Fibroblast of pulmonary artery (primary cell): ENCODE results near the gene NKPD1.
A peak's percentile ranks its signal among the peaks of the same experiment; 100 is the strongest.

Source experiments
- DNase-seq: peaks from one replicate; pipeline ENCODE4 v3.0.0-alpha.2; 2010; ENCODE audit warnings: low read depth
- H3K4me3 ChIP-seq: replicated peaks from 2 replicates; pipeline ENCODE4 v1.5.1; 2011; ENCODE audit warnings: low read depth, mild to moderate bottlenecking, control low read depth, low read length, moderate library complexity
- TF ChIP-seq, protein P1 (sequence below): IDR thresholded peaks from 2 replicates; pipeline ENCODE4 v1.5.1; 2011; ENCODE audit warnings: mild to moderate bottlenecking, control low read depth, low read length, inconsistent platforms; ENCODE audit errors: missing control alignments

The NKPD1 gene

DNA sequence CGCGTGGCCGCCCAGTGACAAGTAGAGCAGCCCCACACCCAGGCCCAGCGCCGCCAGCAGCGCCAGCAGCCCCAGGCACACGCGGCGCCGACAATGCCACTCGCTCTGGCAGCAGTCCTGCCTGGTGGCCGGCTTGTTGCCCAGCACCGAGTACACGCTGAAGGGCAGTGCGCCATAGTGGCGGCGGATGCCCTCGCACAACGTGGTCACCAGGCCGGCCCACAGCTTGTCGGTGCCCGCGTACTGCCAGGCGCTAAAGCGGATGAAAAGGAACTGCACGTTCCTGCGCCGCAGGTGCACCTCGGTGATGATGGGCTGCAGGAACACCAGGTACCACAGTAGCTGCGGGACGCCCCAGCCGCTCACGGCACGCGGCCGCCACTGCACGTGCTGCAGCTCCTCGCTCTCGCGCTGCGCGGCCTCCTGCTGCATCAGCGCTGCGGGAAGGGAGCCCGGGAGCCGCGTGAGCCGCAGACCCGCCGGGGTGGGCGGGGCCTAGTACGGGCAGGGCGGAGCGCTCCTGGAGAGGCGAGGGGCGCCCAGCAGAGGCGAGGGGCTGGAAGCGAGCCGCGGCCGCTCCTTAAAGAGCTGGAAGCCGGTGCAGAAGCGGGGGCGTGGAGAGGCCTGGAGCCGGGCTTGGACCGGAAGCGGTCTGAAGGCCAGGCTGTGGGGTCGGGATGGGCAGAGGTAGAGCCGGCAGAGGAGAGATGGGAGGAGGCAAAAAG lies 7.3 kb downstream of the NKPD1 start:
- TF ChIP-seq, protein P1, sequence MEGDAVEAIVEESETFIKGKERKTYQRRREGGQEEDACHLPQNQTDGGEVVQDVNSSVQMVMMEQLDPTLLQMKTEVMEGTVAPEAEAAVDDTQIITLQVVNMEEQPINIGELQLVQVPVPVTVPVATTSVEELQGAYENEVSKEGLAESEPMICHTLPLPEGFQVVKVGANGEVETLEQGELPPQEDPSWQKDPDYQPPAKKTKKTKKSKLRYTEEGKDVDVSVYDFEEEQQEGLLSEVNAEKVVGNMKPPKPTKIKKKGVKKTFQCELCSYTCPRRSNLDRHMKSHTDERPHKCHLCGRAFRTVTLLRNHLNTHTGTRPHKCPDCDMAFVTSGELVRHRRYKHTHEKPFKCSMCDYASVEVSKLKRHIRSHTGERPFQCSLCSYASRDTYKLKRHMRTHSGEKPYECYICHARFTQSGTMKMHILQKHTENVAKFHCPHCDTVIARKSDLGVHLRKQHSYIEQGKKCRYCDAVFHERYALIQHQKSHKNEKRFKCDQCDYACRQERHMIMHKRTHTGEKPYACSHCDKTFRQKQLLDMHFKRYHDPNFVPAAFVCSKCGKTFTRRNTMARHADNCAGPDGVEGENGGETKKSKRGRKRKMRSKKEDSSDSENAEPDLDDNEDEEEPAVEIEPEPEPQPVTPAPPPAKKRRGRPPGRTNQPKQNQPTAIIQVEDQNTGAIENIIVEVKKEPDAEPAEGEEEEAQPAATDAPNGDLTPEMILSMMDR: no peak
- DNase-seq: peak; percentile 33
- H3K4me3 ChIP-seq: no peak overlapping the region

DNA sequence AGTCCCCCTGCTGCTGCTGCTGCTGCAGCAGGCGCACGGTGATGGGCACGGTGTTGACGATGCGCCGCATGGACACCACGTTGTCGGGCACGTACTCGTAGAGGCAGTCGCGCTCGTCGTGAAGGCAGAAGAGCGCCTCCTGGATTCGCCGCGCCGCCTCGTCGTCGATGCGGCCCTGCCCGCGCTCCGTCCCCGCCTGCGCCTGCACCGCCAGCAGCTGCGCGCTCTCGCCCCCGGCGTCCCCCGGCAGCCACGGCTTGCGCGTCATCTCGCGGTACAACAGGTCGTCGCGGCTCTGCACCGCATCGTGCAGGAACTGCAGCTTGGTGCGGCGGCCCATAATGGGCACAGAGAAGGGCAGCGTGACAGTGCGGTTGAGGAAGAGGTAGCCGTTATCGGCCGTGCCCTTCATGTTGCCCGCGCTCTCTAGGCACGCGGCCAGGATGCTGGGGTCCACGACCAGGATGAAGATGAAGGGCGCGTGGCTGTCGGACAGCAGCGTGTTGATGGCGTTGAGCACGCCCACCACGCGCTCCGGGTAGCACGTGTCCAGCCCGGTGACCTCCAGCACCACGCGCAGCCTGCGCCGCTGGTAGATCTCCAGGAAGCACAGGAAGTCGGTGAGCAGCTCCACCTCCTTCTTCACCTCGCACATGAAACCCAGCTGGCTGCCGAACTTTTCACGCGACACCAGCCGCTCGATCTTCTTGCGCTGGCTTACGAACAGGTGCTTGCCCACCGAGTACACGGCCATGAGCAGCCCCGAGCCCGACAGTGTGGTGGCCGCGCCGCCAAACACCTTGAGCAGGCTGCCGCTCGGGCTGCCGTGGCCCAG lies 8.1 kb downstream of the NKPD1 start:
- TF ChIP-seq, protein P1: no peak
- H3K4me3 ChIP-seq: no peak overlapping the region
- DNase-seq: peak; percentile 54

DNA sequence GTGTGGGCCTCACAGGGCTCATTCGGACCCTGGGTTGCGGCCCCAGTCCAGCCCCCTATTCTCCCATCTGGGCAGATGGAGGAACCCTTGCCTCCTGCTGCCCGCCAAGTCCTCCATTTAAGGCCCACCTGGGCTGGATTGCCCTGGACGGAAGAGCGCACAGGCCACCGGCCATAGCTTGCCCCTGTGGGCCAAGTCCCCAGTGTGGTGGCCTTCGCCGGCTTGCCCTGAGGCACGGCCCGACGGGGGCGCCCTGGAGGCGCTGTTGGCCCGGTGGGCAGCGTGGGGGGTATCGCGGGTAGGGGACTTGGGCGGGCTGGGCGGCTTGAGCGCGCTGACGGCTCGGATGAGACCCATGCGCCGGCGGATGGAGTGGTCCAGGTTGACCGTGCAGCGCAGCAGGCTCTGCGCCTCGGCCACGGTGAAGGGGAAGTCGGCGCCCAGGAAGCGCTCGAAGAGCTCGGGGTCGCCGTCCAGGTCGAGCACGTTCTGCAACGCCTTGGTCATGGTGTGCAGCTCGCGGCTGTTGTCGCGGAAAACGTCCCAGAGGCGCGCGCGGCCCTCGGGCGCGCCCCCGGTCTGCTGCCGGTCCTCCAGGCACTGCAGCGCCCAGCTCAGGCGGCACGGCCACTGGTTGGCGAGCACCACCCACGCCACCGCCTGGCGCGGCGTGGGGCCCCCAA lies 8.8 kb downstream of the NKPD1 start:
- H3K4me3 ChIP-seq: no peak overlapping the region
- no peak for DNase-seq

DNA sequence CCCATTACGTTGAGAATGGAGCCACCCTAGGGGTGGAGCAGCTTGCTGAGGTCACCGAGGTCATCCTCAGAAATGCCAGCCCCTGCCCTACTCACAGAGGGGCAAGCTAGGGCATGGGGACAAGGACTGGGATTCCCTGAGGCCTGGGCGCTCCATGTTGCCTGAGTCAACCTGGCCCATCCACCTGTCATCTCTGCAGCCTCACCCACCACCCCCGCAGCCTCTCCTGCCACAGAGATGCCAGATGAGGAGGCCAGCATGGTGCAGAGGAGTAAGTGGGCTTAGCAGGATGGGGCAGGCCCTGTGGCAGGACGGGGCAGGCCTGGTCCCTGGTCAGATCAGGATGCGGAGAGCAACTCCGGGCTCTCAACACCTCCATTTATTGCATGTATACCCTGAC lies 9.5 kb downstream of the NKPD1 start:
- DNase-seq: no peak
- TF ChIP-seq, protein P1: no peak
- no peak overlapping the region for H3K4me3 ChIP-seq

More for the DNA sequence above, 8.8 kb downstream of the NKPD1 start:
- TF ChIP-seq, protein P1: no peak

DNA sequence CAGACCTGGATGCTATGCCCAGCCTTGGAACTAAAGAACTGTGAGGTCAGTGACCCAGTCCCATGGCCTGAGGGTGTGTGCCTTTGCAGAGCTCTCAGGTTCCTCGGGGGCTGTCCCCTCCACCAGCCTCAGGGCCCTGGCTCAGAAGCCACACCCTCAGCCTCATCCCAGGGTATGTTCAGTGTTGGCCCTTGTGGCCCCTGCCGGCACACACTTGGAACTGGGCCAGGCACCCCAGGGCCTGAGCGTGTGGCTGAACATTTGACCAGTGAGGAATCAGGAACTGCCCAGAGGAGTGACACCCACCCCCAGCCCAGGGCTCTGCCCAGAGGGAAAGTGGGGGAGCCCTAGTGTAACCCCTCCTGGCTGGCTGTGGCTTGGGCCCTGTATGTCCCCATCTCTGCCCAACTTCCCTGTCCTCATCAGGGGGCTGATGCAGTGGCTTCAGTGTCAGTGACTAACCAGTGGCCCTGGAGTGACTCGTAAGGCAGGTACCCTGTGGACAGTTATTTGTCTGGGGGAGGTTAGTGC lies 10.0 kb downstream of the NKPD1 start:
- TF ChIP-seq, protein P1: no peak
- H3K4me3 ChIP-seq: no peak overlapping the region
- DNase-seq: no peak

DNA sequence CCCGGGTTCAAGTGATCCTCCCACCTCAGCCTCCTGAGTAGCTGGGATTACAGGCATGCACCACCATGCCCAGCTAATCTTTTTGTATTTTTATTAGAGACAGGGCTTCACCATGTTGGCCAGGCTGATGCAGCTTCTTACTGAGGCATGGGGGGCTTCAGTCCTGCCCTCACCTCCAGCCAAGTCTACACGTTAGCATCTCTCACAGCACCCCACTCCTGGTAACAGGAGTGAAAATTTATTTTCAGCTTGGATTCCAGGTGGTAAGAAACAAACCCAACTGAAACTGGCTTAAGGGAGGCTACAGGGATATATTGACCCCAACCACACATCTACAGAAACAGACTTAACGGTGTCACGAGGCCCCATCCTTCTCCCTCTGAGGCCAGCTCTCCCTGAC lies 10.6 kb downstream of the NKPD1 start:
- TF ChIP-seq, protein P1: no peak
- no peak for DNase-seq
- no peak overlapping the region for H3K4me3 ChIP-seq
